ENCODE measurements around the gene SCGN.

The SCGN gene

GRCh38 chr6:25686856-25687255, 34.8 kb downstream of the SCGN start:
- Histone ChIP-seq H3K36me3 (ENCODE audit: insufficient read depth) (no peaks in the 10 kb centered on the region), H2AFZ (ENCODE audit: low read depth) (no peak overlapping the region), H3K27me3 (ENCODE audit: insufficient read depth, low read depth) (no peaks in the 10 kb centered on the region), H3K4me3 (IDR thresholded peaks at IDR 0.05; ENCODE audit: insufficient read depth, low read depth, low read length) (no peak overlapping the region), H4K20me1 (ENCODE audit: insufficient read depth) (no peaks in the 10 kb centered on the region), H3K4me1 (ENCODE audit: low read depth, poor library complexity, severe bottlenecking) (no peaks in the 10 kb centered on the region), H3K9ac (no peak overlapping the region), H3K4me2 (no peak overlapping the region), H3K27ac (no peak overlapping the region), H3K79me2 (ENCODE audit: insufficient read depth, low read depth) (no peaks in the 10 kb centered on the region)
- TF ChIP-seq CTCF (conservative IDR thresholded peaks at IDR 0.05; ENCODE audit: low read depth, low read length) = no peak

- no peaks in the 10 kb centered on the region for H3K79me2 ChIP-seq (ENCODE audit: insufficient read depth, low read depth)
- no peak for TF ChIP-seq CTCF (conservative IDR thresholded peaks at IDR 0.05; ENCODE audit: low read depth, low read length)
- H2AFZ ChIP-seq (ENCODE audit: low read depth) = no peak overlapping the region
- no peaks in the 10 kb centered on the region for H3K36me3 ChIP-seq (ENCODE audit: insufficient read depth)
- no peaks in the 10 kb centered on the region for H4K20me1 ChIP-seq (ENCODE audit: insufficient read depth)
- no peaks in the 10 kb centered on the region for H3K27me3 ChIP-seq (ENCODE audit: insufficient read depth, low read depth)
- no peak overlapping the region for H3K27ac ChIP-seq
- H3K4me2 ChIP-seq = no peak overlapping the region
- no peak overlapping the region for H3K4me3 ChIP-seq (IDR thresholded peaks at IDR 0.05; ENCODE audit: insufficient read depth, low read depth, low read length)
- H3K9ac ChIP-seq = no peak overlapping the region
- no peaks in the 10 kb centered on the region for H3K4me1 ChIP-seq (ENCODE audit: low read depth, poor library complexity, severe bottlenecking)
Observed at GRCh38 chr6:25689966-25690365, 38.0 kb downstream of the SCGN start.

- Histone ChIP-seq H3K27me3 (ENCODE audit: insufficient read depth, low read depth) (no peaks in the 10 kb centered on the region), H3K79me2 (ENCODE audit: insufficient read depth, low read depth) (no peaks in the 10 kb centered on the region), H3K4me2 (no peak overlapping the region), H3K4me1 (ENCODE audit: low read depth, poor library complexity, severe bottlenecking) (no peaks in the 10 kb centered on the region), H3K36me3 (ENCODE audit: insufficient read depth) (no peaks in the 10 kb centered on the region), H4K20me1 (ENCODE audit: insufficient read depth) (no peaks in the 10 kb centered on the region), H3K27ac (no peak overlapping the region), H3K9ac (no peak overlapping the region), H3K4me3 (IDR thresholded peaks at IDR 0.05; ENCODE audit: insufficient read depth, low read depth, low read length) (no peak overlapping the region), H2AFZ (ENCODE audit: low read depth) (no peak overlapping the region)
- no peak for TF ChIP-seq CTCF (conservative IDR thresholded peaks at IDR 0.05; ENCODE audit: low read depth, low read length)
Observed at GRCh38 chr6:25691894-25692293, 39.9 kb downstream of the SCGN start.

- Histone ChIP-seq H4K20me1 (ENCODE audit: insufficient read depth) (no peaks in the 10 kb centered on the region), H3K36me3 (ENCODE audit: insufficient read depth) (no peaks in the 10 kb centered on the region), H3K4me3 (IDR thresholded peaks at IDR 0.05; ENCODE audit: insufficient read depth, low read depth, low read length) (no peak overlapping the region), H3K4me1 (ENCODE audit: low read depth, poor library complexity, severe bottlenecking) (no peaks in the 10 kb centered on the region), H2AFZ (ENCODE audit: low read depth) (no peak overlapping the region), H3K4me2 (no peak overlapping the region), H3K9ac (no peak overlapping the region), H3K27ac (no peak overlapping the region), H3K79me2 (ENCODE audit: insufficient read depth, low read depth) (no peaks in the 10 kb centered on the region), H3K27me3 (ENCODE audit: insufficient read depth, low read depth) (no peaks in the 10 kb centered on the region)
- no peak for TF ChIP-seq CTCF (conservative IDR thresholded peaks at IDR 0.05; ENCODE audit: low read depth, low read length)
Observed at GRCh38 chr6:25692472-25692871, 40.5 kb downstream of the SCGN start.

- H4K20me1 ChIP-seq (ENCODE audit: insufficient read depth) = no peaks in the 10 kb centered on the region
- no peak overlapping the region for H3K9ac ChIP-seq
- TF ChIP-seq CTCF (conservative IDR thresholded peaks at IDR 0.05; ENCODE audit: low read depth, low read length) = no peak
- no peaks in the 10 kb centered on the region for H3K27me3 ChIP-seq (ENCODE audit: insufficient read depth, low read depth)
- H2AFZ ChIP-seq (ENCODE audit: low read depth) = no peak overlapping the region
- no peak overlapping the region for H3K4me3 ChIP-seq (IDR thresholded peaks at IDR 0.05; ENCODE audit: insufficient read depth, low read depth, low read length)
- no peak overlapping the region for H3K27ac ChIP-seq
- no peak overlapping the region for H3K4me2 ChIP-seq
- no peaks in the 10 kb centered on the region for H3K79me2 ChIP-seq (ENCODE audit: insufficient read depth, low read depth)
- no peaks in the 10 kb centered on the region for H3K36me3 ChIP-seq (ENCODE audit: insufficient read depth)
- no peaks in the 10 kb centered on the region for H3K4me1 ChIP-seq (ENCODE audit: low read depth, poor library complexity, severe bottlenecking)
Observed at GRCh38 chr6:25694366-25694765, 42.4 kb downstream of the SCGN start.

Measured in KMS-11 (cell line).